Epithelial cell of esophagus (primary cell): ENCODE results near the gene TBC1D16.

Experiments
- DNase-seq: peaks from one replicate; pipeline ENCODE4 v3.0.0; 2010; ENCODE audit warnings: low read depth
- H3K4me3 ChIP-seq: 2 replicates; pipeline ENCODE4 v1.5.1; 2011; ENCODE audit warnings: mild to moderate bottlenecking, low read length, control low read depth
- CTCF ChIP-seq: IDR thresholded peaks from 2 replicates; pipeline ENCODE4 v1.5.1; 2011; ENCODE audit warnings: low read depth, mild to moderate bottlenecking, low read length, control low read depth, inconsistent platforms; ENCODE audit not compliant: insufficient read depth; ENCODE audit errors: missing control alignments

The TBC1D16 gene

DNA sequence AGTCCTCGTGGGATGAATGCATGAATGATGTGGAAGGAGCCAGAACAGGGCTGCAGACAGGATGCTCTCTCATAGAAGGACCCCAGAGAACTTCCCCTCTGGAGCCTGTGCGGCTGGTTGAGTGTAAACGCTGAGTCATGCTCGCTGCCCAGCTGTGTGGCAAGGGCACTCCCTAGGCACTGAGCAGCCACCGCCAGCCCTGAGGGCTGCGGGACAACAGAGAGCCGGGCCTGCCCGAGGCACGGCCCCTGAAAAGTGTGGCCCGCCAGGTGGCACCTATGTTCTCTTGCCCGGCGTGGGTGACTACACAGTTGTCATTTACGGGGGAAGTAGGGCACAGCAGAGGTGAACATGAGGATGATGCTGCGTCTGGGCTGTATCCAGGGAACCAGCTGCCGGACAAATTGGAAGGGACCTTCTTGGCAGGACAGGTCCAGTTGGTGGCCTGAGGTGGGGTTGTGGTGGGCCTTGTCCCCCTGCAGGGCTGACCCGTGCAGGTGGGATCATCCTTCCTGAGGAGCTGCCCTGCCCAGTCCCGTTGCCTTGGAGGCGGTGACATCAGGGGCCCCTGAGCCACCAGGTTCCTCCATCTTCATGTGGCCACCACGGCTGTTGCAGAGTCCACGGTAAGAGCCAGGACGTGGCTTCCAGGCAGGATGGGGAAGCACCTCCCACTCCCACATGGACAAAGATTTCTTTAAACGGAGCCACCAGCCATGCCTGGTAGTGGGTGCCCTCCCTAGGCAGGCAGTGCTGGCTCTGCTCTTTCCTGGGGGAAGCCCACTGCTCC, 101.6 kb downstream of the TBC1D16 start:
- no peak overlapping the region for H3K4me3 ChIP-seq
- DNase-seq: peak; percentile 47
- no peak for TF ChIP-seq CTCF

DNA sequence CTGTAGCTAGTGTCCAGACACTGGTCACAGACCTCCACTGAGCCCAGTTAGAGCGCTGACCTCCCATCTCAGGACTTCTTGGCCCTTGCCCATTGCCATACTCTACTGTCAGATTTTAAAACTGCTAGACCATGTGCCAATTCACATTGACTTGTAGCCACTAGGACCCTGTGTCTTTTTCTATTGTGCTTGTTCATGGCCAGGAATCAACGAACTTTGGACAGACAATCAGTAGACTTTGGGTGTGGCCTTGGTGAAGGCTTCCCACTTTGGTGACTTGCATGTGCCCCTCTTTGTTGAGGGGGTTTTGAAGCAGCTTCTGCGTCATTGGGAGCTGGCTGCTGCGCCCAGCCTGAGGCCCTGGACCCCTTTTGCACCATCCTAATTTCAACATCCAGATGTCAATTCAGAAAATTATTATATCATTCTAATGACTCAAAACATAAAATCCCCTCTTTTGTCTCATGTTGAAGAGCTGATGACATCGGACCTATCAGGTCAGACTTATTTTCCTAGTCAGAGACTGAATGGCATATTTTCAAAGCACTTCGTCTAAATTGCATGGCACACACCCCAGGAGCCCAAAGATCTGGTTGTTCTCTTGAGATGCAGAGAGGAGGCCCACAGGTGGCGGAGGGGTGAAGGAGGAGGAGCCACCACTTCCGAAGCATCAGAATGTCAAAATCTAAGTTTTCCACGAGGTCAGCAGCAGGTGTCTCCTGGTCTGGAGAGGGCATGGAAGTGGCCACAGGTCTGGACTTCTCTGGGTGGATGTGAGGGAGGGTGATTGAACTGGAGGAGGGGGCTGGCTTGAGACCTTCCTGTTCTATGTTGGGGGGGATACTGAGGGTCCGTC, 103.0 kb downstream of the TBC1D16 start:
- H3K4me3 ChIP-seq: no peak overlapping the region
- no peak for TF ChIP-seq CTCF
- no peak for DNase-seq

DNA sequence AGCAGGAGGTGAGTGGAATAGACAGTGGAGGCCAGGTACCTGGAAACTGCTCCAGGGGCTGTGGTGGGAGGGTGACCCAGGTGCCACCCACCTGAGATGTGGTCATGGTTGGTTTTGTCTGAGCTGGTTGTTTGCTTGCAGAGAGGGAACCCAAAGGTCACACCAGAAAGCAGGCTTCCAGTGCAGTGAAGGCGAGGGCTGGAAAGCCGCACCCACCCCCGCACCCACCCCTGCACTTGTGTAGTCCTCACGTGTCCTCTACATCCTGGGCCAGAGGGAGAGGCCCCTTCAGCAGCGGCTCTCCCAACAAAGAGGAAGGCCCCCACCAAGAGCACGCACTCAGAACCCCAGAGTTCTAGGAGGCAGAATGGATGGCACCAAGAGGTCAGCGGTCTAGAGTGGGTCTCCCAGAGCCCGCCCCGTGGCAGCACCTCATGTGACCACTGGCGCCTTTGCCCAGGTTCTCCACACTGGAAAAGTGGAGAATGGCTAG, 103.8 kb downstream of the TBC1D16 start:
- no peak for TF ChIP-seq CTCF
- no peak for DNase-seq
- H3K4me3 ChIP-seq: no peak overlapping the region

GRCh38 chr17:79930877-79931816, 104.5 kb downstream of the TBC1D16 start:
- TF ChIP-seq CTCF: no peak
- peak; percentile 44 for DNase-seq
- no peak overlapping the region for H3K4me3 ChIP-seq

DNA sequence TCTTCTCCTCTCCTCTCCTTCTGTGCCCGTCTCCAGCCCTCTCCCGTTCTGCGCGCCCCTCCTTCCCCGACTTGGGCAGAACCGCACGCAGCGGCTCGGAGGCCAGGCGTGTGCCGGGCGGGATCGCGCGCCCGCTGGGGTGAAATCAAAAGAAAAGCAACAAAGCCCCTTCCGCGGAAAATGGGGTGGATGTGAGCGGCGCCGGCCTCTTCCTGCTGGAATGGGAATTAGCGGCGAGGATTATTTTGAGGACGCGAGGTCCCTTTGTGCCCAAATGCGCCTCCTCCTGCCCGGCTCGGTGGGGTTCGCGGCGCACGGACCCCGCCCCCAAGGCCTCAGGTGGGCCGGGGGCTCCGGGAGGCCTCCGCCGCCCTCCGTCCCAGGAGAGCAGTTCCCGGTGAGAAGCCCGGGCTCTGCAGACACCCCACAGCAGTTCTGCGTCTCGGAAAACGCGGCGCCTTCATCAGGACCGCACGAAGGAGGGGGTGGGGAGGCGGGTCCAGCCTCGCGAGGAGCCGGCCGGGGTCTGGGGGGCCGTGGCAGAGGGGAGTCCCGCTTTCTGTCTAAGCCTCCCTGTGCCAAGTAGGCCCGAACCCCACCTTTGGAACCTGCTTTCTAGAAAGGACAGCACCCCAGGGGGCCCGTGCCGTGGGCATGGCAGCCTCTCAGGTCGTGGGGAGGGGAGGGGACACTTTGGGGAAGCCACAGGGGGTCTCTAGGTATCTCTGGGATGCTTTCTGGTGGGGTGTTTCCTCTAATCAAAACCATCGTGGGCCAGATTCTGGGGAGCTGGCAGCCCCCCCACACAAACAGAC, 105.4 kb downstream of the TBC1D16 start:
- DNase-seq: no peak
- no peak for TF ChIP-seq CTCF
- no peak overlapping the region for H3K4me3 ChIP-seq
